GM18870 (cell line): ENCODE results near the gene DIO3.

ENCODE experiments used
- ATAC-seq: cut with Tn5 transposase; IDR thresholded peaks from one replicate; pipeline ENCODE4 v1.9.1; 2021; ENCODE audit warnings: moderate library complexity; ENCODE audit not compliant: unreplicated experiment

Gene DIO3

DNA sequence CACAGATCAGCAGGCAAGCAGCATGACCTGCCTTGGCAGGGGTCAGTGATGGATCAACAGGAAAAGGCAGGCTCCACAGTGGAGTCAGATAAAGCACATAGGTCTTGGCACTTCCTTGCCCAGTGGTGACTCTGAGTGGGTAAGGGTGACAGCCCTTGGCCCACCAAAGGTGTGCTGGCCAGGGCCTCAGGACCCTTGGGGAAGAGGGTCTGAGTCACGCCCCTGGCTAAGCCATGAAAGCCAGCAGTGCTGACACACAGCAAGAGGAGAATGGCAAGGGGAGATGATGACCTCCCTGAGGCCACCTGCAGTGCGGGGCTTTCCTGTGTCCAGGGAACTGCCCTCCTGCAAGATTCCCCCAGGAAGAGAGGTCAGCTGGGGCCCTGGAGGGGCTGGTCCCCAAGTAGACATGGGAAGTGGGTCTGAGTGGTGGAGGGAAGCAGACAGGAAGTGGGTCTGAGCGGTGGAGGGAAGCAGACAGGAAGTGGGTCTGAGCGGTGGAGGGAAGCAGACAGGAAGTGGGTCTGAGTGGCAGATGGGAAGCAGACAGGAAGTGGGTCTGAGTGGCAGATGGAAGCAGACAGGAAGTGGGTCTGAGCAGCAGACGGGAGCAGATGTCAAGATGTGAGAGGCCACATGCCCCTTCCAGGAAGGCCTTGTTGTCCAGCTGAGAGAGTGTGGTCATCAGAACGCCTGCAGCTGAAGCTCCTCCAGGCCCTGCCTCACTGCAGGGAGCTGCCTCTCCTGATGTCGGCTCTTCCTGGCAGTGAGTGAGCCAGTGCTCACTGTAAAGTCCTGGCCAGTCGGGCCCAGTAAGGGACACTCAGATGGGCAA is 34.8 kb downstream of the DIO3 start:
- no peak for ATAC-seq

GRCh38 chr14:101596742-101597141 is 35.4 kb downstream of the DIO3 start:
- no peak for ATAC-seq

DNA sequence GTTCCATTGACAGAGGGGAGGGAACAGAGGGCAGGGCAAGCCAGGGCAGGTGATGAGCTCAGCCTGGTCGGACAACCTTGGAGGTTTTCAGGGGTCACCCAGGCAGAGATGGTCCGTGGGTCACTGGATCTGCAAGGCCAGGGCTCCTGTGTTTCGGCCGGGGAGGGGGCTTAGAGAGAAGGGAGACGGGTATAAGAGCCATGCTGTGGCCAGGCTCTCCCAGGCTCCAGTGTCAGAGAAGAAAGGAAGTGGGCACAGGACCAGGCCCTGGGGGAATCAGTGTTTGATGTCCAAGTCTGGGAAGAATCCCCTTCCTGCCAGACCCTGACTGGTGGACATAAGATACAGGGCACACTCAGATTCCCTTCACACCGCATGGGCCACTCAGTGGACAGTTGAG is 36.9 kb downstream of the DIO3 start:
- no peak for ATAC-seq

GRCh38 chr14:101598571-101599233 is 37.4 kb downstream of the DIO3 start:
- ATAC-seq = no peak

- no peak for ATAC-seq
Measured at GRCh38 chr14:101599234-101599885, 38.1 kb downstream of the DIO3 start.

GRCh38 chr14:101600336-101600890 is 39.1 kb downstream of the DIO3 start:
- ATAC-seq = no peak

DNA sequence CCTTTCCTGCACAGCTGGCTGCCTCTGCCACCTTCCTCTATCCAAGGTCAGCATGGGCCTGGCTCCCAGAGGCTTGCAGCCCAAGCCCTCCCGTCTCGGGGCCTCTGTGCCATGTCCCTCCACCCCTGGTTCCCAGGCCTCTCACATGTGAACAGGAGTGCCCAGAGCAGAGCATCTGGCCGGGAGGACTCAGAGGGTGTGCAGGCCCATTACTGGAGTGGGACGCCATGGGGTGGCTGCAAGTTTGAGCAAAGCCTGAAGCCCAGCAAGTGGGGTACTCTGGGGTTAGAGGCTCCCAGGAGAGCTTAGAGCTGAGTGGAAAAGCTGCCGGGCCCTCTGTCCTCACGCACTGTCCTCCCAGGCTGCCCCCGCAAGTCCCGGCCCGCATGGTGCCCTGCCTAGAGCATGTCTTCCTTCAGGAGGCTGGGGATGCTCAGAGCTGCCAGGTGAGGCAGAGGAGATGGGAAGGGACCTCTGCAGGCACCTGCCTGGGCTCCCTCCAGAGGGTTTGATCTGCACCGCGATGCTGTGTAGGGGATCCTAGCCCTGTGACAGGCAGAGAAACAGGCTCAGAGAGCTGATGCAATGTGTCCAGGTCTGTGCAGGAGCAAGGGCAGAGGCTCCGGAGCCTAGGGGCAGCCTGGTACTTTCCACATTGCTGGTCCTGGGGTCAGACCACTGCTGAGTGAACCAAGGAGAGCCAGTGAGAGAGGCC is 39.8 kb downstream of the DIO3 start:
- no peak for ATAC-seq

- no peak for ATAC-seq
Measured at GRCh38 chr14:101601606-101602465, 40.5 kb downstream of the DIO3 start.

- ATAC-seq = no peak
Measured at GRCh38 chr14:101602466-101602840, 41.2 kb downstream of the DIO3 start.

GRCh38 chr14:101603096-101603495 is 41.8 kb downstream of the DIO3 start:
- ATAC-seq = no peak

DNA sequence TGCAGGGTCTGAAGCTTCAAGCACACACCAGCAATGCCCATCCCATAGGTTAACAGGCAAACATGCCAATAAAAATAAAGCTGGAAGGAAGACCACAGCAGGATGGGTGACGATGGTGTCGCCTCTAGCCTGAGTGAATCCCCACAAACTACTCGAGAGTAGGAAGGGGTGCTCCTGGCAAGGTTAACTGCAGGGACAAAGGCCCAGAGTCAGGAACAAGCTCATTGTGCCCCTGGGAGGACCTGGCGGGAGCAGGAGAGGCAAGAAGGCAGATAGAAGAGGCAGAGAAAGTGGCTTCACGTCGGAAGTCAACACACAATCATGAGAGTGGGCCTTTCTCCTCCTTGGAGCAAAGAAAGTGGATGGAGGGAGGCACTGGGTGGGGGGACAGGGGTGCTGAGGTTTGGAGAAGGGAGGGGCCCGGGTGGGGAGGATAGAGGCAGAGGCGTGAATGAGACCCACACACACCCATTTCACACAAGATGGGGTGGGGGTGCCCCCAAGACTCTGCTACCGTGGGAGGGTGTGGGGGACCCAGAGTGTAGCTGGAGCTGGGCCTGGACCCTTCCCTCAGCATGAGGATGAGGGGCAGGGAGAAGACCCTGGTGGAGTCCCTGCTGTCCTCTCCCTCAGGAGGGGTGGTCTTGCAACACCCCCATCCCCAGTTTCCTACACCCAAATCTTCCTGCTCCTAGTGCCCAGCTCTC is 43.1 kb downstream of the DIO3 start:
- no peak for ATAC-seq

DNA sequence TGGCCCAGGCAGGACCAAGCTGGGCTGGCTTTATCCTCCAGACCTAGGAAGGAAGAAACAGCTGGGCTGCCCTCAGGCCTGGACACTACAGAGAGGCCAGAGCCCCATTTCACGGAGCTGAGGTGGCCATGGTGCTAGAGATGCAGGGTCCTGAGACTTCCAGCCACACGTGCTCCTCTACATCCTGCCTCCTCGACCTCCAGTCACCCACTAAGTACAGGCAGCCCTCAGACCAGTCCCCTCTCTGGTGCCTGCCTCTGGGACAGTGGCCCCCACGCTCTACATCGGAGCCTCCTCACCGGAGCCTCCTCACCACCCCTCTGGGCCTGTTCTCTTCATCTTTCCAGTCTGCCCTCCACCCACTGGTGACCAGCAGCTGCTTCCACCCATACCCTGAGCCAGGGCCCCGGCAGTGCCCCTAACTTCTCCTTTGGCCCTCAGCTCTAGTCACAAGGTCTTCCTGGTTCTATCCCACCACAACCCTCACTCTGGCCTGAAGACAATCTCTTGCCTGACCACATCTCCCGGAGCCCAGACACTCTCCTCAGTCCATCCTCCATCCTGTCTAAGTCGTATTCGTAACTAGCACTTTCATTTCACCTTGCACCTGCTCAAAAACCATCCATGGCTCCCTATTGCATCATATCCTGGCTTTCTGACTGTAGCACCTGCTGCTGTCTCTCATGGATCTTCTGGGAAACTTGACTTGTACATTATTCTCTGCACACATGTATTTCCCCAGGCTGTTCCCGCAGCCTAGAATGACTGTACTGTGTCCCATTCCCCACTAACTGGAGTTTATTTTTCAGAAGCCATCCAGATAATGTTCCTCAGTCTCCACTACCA is 43.9 kb downstream of the DIO3 start:
- ATAC-seq = no peak

DNA sequence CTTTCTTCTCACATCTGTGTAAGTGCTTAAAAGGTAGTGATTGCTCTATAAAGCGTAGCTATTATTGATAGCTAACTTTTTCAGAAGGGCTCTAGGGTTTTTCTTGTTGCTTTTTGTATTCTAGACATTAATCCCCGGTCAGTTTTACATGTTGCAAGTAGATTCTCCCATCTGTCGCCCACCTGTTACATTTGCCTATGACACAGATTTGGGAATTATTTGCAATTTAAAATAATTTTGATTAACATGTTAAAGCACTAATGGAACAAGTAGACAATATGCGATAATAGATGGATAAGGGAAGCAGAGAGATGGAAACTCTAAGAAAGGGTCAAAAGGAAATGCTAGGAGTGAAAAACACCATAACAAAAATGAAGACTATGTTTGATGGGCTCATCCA is 44.5 kb downstream of the DIO3 start:
- no peak for ATAC-seq
